HG02840 (cell line): ENCODE measurements around the gene ARL6IP4.
"Not testable (repeated sequence)": the region's sequence is repeated elsewhere in the genome, so short reads cannot be mapped to it uniquely, and the experiment has no call there.

ENCODE experiments used
- ATAC-seq: cut with Tn5 transposase; IDR thresholded peaks from one replicate; pipeline ENCODE4 v1.9.1; 2021; ENCODE audit warnings: mild to moderate bottlenecking, moderate library complexity, moderate number of reproducible peaks; ENCODE audit not compliant: unreplicated experiment, low FRiP score

The ARL6IP4 gene

GRCh38 chr12:123005081-123005626 is 24.7 kb downstream of the ARL6IP4 start:
- no peak for ATAC-seq

GRCh38 chr12:123006977-123007376 is 26.5 kb downstream of the ARL6IP4 start:
- ATAC-seq = no peak

- ATAC-seq = no peak
These were observed 29.6 kb downstream of the ARL6IP4 start for GRCh38 chr12:123010110-123010509.

- ATAC-seq = no peak
These were observed 30.2 kb downstream of the ARL6IP4 start for GRCh38 chr12:123010681-123011080.

- ATAC-seq = no peak
These were observed 31.2 kb downstream of the ARL6IP4 start for GRCh38 chr12:123011701-123012100.

- no peak for ATAC-seq
These were observed 33.0 kb downstream of the ARL6IP4 start for GRCh38 chr12:123013185-123014095.

GRCh38 chr12:123014473-123014872 is 34.0 kb downstream of the ARL6IP4 start:
- ATAC-seq = not testable (repeated sequence)

GRCh38 chr12:123017753-123018152 is 37.3 kb downstream of the ARL6IP4 start:
- ATAC-seq = no peak

- ATAC-seq = no peak
These were observed 39.3 kb downstream of the ARL6IP4 start for GRCh38 chr12:123019841-123020138.

- no peak for ATAC-seq
These were observed 41.5 kb downstream of the ARL6IP4 start for GRCh38 chr12:123021688-123022604.

GRCh38 chr12:123022846-123023245 is 42.4 kb downstream of the ARL6IP4 start:
- ATAC-seq = no peak

- ATAC-seq = no peak
These were observed 44.4 kb downstream of the ARL6IP4 start for GRCh38 chr12:123024819-123025391.

GRCh38 chr12:123026094-123026853 is 45.8 kb downstream of the ARL6IP4 start:
- ATAC-seq = no peak

GRCh38 chr12:123027726-123028445 is 47.4 kb downstream of the ARL6IP4 start:
- no peak for ATAC-seq

GRCh38 chr12:123028475-123028874 is 48.0 kb downstream of the ARL6IP4 start:
- ATAC-seq = no peak

- no peak for ATAC-seq
These were observed 49.1 kb downstream of the ARL6IP4 start for GRCh38 chr12:123029550-123029949.

- ATAC-seq = no peak
These were observed 50.2 kb downstream of the ARL6IP4 start for GRCh38 chr12:123030686-123031085.

- no peak for ATAC-seq
These were observed 50.8 kb downstream of the ARL6IP4 start for GRCh38 chr12:123031171-123031845.
